ENCODE results near the gene YBEY. TPM values are rescaled to one million over a fixed set of nuclear protein-coding genes. Genes with fewer than 3 reads are reported as not detected.

Gene YBEY
- total and polyA plus RNA-seq, 2 donors (not counting 3 experiments of a cell fraction or from before 2014, with no cell fraction given): 6.1 to 15.3 TPM

DNA sequence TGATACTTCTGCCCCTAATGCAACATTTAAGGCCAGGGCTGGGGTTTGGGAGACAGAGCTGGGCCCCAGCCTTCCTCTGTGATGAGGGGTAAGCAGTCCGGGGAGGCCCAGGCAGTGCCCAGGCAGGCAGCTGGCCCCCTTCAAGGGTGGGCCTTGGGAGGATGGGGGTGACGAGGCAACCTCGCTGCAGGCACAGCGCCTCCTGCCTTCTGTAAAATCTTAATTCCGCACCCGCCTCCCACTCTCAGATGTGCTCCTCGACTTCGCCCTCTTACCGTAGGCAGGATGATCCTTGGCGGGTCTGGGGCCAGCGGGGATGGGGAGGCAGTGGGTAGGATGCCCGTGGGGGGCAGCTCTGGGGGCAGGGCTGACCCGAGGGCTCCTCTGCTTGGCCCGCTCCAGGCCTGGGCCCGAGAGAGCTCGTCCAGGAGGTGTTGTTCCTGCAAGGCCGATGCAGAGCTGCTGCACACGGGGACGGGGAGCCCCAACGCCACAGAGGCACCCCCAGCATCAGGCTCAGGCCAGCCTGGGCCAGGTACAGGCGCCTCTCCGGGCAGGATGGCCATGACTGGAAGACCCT is 28.4 kb downstream of the YBEY start:
- TF ChIP-seq, protein P1, sequence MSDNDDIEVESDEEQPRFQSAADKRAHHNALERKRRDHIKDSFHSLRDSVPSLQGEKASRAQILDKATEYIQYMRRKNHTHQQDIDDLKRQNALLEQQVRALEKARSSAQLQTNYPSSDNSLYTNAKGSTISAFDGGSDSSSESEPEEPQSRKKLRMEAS (IDR thresholded peaks at IDR 0.05; ENCODE audit: insufficient read depth, insufficient read length): no peak
- TF ChIP-seq POLR2A (IDR thresholded peaks at IDR 0.05; ENCODE audit: low read depth, low read length) (no peak), MYC (IDR thresholded peaks at IDR 0.05; ENCODE audit: low read depth, low read length) (no peak), GATA2 (IDR thresholded peaks at IDR 0.05; ENCODE audit: insufficient read depth, insufficient read length, low read depth, low read length) (no peak), FOS (IDR thresholded peaks at IDR 0.05; ENCODE audit: borderline replicate concordance, insufficient read depth, low read length) (no peak), JUN (IDR thresholded peaks at IDR 0.05; ENCODE audit: borderline replicate concordance, insufficient read depth, insufficient read length, low read depth) (no peak), EZH2 (IDR thresholded peaks at IDR 0.05; ENCODE audit: borderline replicate concordance, low read depth, low read length, severe bottlenecking) (no peak), POLR2AphosphoS5 (IDR thresholded peaks at IDR 0.05; ENCODE audit: insufficient read depth, low read depth, low read length) (no peak)
- TF ChIP-seq, protein P2, sequence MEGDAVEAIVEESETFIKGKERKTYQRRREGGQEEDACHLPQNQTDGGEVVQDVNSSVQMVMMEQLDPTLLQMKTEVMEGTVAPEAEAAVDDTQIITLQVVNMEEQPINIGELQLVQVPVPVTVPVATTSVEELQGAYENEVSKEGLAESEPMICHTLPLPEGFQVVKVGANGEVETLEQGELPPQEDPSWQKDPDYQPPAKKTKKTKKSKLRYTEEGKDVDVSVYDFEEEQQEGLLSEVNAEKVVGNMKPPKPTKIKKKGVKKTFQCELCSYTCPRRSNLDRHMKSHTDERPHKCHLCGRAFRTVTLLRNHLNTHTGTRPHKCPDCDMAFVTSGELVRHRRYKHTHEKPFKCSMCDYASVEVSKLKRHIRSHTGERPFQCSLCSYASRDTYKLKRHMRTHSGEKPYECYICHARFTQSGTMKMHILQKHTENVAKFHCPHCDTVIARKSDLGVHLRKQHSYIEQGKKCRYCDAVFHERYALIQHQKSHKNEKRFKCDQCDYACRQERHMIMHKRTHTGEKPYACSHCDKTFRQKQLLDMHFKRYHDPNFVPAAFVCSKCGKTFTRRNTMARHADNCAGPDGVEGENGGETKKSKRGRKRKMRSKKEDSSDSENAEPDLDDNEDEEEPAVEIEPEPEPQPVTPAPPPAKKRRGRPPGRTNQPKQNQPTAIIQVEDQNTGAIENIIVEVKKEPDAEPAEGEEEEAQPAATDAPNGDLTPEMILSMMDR (IDR thresholded peaks at IDR 0.05; ENCODE audit: extremely low read depth in 1 of 2, insufficient read depth in 1 of 2, low read depth in 1 of 2, low read length in 2 of 2): no peak
- Histone ChIP-seq H3K27ac (ENCODE audit: insufficient read depth, low read depth, low read length) (no peak overlapping the region), H3K4me3 (replicated peaks in 1 of 3; ENCODE audit: insufficient read depth in 1 of 3, low read depth in 1 of 3, low read length in 3 of 3) (no peak overlapping the region), H2AFZ (ENCODE audit: low read depth, low read length) (no peak overlapping the region), H3K9ac (replicated peaks; ENCODE audit: extremely low read depth, insufficient read depth, low read length) (no peak overlapping the region), H3K4me2 (ENCODE audit: insufficient read depth, low read length) (no peak overlapping the region), H3K79me2 (ENCODE audit: control insufficient read depth, insufficient read depth, low read length) (no peaks in the 10 kb centered on the region), H3K36me3 (ENCODE audit: control insufficient read depth in 2 of 2, extremely low read depth in 1 of 2, insufficient read depth in 2 of 2, low read length in 2 of 2) (no peaks in the 10 kb centered on the region), H3K4me1 (ENCODE audit: control insufficient read depth, extremely low read depth, insufficient read depth, low read length) (no peaks in the 10 kb centered on the region), H3K9me1 (replicated peaks; ENCODE audit: control insufficient read depth, extremely low read depth, insufficient read depth, low read length) (no peaks in the 10 kb centered on the region), H3K27me3 (ENCODE audit: control insufficient read depth in 2 of 2, insufficient read depth in 2 of 2, low read length in 2 of 2) (no peaks in the 10 kb centered on the region), H4K20me1 (replicated peaks; ENCODE audit: control insufficient read depth, extremely low read depth, insufficient read depth, low read length) (no peaks in the 10 kb centered on the region), H3K9me3 (replicated peaks; ENCODE audit: control insufficient read depth, insufficient read depth, low read length) (no peaks in the 10 kb centered on the region)
- intact Hi-C loops (cut with micrococcal nuclease) (no loop called here), dilution Hi-C loops (cut with MboI; ENCODE audit: extremely low pct_ligation_motif_present, low sequenced_read_pairs) (no loop called here)
- BruUV-seq (replicated peaks): no TSS peak
- ChIA-PET POLR2A (no interaction called here), CTCF (interaction anchor here (0.8 kb wide), 1 partner anchor 11 kb away, joined by 4 read pairs; no protein-coding TSS in a partner anchor)
- no peak for FAIRE-seq
- DNase-seq (ENCODE audit: low read depth, low spot score): no peak
